Right atrium auricular region (tissue), 2 donors: ENCODE measurements around the gene SSTR5. TPM values are rescaled to one million over a fixed set of nuclear protein-coding genes. Genes with fewer than 3 reads are reported as not detected.

ENCODE experiments used
- DNase-seq: peaks from one replicate; pipeline ENCODE4 v3.0.0-alpha.2; 2019; ENCODE audit warnings: low spot score
- H3K27ac ChIP-seq, 2 donors: fragments of 200-600 bp; sonication (generic); 1 replicate in 1 of 2; 2 replicates in 1 of 2; pipeline ENCODE4 v1.5.1; 2016 to 2019
- H3K27me3 ChIP-seq, 2 donors: fragments of 200-600 bp; sonication (generic); one replicate each; pipeline versions ENCODE4 v1.5.1 to v1.6.0; 2017 to 2019
- H3K36me3 ChIP-seq: fragments of 200-600 bp; sonication (generic); one replicate; pipeline ENCODE4 v1.5.1; 2016
- H3K4me1 ChIP-seq, 2 donors: fragments of 200-600 bp; sonication (generic); one replicate each; pipeline versions ENCODE4 v1.5.1 to v1.6.0; 2017 to 2019
- H3K4me3 ChIP-seq, 2 donors: fragments of 200-600 bp; sonication (generic); 1 replicate in 1 of 2; 2 replicates in 1 of 2; pipeline ENCODE4 v1.5.1; 2017 to 2019; ENCODE audit warnings: mild to moderate bottlenecking in 1 of 2, moderate library complexity in 1 of 2
- H3K9me3 ChIP-seq, 2 donors: fragments of 200-600 bp; sonication (generic); one replicate each; pipeline ENCODE4 v1.5.1; 2019
- CTCF ChIP-seq, 2 donors: fragments of 200-600 bp; sonication (generic); IDR thresholded peaks; one replicate each; pipeline ENCODE4 v1.5.1; 2019; ENCODE audit warnings: antibody characterized with exemption in 2 of 2
- total RNA-seq, 2 donors: library from RNA; depleted of rRNA; stranded (reverse); fragments of >200 nt; gene quantifications; one replicate each; pipeline ENCODE4 v1.1.0, GENCODE V29; 2016

The SSTR5 gene
- total RNA-seq, 2 donors from 2014 or later: 2.7 to 14.1 TPM

DNA sequence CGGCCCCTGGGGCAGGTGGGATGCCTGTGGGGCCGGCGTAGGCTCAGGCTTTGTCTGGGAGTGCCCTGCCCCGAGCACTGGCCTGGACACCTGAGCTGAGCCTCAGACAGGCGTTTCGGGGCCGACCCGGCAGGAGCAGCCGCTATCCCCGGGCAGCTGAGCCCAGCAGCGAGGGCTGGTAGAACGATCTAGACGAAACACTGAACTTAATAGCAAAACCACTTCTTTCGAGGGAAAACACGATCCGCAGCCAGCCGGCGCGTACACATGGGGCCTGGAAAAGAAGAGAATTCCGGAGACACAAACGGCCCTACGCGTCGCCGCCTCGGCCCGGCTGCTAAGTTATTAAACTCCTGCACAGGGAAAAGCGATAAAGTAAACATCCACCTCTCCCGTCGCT is 22.0 kb upstream of the SSTR5 start:
- TF ChIP-seq CTCF (IDR thresholded peaks at IDR 0.05): no peak
- H3K27ac ChIP-seq: no peak overlapping the region
- H3K27me3 ChIP-seq: no peaks in the 10 kb centered on the region
- peaks cover 0 to 18% of the 10 kb centered on the region in 2 donors for H3K4me1 ChIP-seq
- H3K9me3 ChIP-seq: no peaks in the 10 kb centered on the region
- DNase-seq: no peak
- H3K4me3 ChIP-seq: no peak overlapping the region
- no peaks in the 10 kb centered on the region for H3K36me3 ChIP-seq

DNA sequence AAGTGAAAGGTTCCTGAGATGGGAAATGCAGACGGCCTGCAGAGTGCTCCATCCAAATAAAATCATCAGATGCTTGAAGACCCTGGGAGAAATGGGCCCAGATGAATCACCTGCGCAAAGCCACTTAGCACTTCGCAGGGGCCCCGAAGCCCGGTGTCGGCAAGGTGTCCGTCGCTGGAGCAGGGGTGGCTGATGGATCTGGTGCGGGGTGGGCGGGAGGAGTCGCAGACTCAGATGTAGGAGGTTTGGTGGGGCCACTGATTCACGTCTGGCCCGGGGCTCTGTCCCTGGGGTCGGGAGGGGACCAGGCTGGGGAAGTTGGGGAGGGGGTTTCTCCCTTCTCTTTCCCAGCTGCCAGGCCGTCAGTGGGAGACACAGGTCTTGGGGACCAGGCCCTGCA is 21.6 kb upstream of the SSTR5 start:
- Histone ChIP-seq H3K27ac (no peak overlapping the region), H3K4me3 (no peak overlapping the region), H3K4me1 (peaks cover 0 to 18% of the 10 kb centered on the region in 2 donors), H3K36me3 (no peaks in the 10 kb centered on the region), H3K27me3 (no peaks in the 10 kb centered on the region), H3K9me3 (peaks cover 0 to 2% of the 10 kb centered on the region in 2 donors)
- DNase-seq: no peak
- TF ChIP-seq CTCF (IDR thresholded peaks at IDR 0.05): no peak

- DNase-seq: no peak
- peaks cover 0 to 6% of the 10 kb centered on the region in 2 donors for H3K9me3 ChIP-seq
- H3K4me3 ChIP-seq: no peak overlapping the region
- peaks cover 0 to 18% of the 10 kb centered on the region in 2 donors for H3K4me1 ChIP-seq
- H3K27me3 ChIP-seq: no peaks in the 10 kb centered on the region
- no peak for TF ChIP-seq CTCF (IDR thresholded peaks at IDR 0.05)
- no peaks in the 10 kb centered on the region for H3K36me3 ChIP-seq
- H3K27ac ChIP-seq: no peak overlapping the region
Observed at GRCh38 chr16:1051446-1051845, 21.1 kb upstream of the SSTR5 start.

DNA sequence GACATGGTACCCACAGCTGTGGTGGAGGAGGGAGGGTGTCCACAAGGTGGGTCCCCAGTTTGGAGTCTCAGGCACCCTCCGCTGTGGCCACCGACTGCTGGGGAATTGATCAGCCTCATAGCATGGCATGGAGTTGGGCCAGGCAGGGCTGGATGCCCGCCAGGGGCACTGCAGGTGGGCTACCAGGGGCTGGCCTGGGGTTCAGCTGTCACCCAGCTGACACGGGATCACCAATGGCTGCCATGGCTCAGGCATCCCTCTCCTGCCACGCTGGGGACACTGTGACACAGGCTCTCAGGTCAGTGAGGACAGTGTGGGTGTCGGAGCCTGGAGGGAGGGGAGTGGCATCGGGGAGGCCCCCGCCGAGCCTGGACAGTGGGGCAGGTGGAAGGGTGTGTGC is 19.8 kb upstream of the SSTR5 start:
- TF ChIP-seq CTCF (IDR thresholded peaks at IDR 0.05): no peak
- Histone ChIP-seq H3K27me3 (no peaks in the 10 kb centered on the region), H3K9me3 (peaks cover 0 to 6% of the 10 kb centered on the region in 2 donors), H3K36me3 (no peaks in the 10 kb centered on the region), H3K4me3 (no peak overlapping the region), H3K27ac (no peak overlapping the region), H3K4me1 (peaks cover 0 to 18% of the 10 kb centered on the region in 2 donors)
- no peak for DNase-seq

GRCh38 chr16:1053121-1053521 is 19.4 kb upstream of the SSTR5 start:
- no peaks in the 10 kb centered on the region for H3K36me3 ChIP-seq
- H3K9me3 ChIP-seq: peaks cover 0 to 6% of the 10 kb centered on the region in 2 donors
- peaks cover 0 to 14% of the 10 kb centered on the region in 2 donors for H3K4me1 ChIP-seq
- H3K27ac ChIP-seq: no peak overlapping the region
- no peaks in the 10 kb centered on the region for H3K27me3 ChIP-seq
- no peak for DNase-seq
- no peak overlapping the region for H3K4me3 ChIP-seq
- no peak for TF ChIP-seq CTCF (IDR thresholded peaks at IDR 0.05)

DNA sequence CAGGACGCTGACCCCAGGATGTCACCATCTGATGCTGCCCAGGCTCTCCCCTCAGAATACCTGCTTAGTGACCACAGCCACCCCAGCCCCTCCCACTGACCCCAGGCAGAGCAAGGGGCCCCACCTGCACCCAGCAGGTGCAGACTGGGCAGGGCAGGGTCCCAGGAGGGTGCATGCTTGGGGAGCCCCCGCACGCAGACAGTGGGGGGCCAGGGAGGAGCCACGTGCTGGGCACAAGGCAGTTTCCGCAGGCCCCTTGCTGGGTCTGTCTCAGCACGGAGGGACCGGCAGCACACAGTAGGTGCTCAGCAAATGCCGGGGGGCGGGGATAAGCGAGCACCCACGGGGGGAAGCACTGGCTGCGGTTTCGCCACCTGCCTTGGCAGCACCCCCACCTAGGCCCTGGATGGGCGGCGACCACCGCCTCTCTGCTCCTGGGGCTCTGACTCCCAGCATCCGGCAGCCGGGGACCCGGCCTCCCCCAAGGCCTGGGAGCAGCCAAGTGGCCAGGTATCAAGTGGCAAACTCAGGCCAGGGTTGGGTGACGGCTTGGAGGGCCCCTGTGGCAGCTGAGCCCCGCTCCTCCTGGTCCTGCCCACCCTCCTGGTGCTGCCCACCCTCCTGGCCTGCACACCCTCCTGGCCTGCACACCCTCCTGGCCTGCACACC is 18.7 kb upstream of the SSTR5 start:
- Histone ChIP-seq H3K4me1 (peaks cover 0 to 8% of the 10 kb centered on the region in 2 donors), H3K27me3 (no peaks in the 10 kb centered on the region)
- no peak for DNase-seq

More for the DNA sequence above, 18.7 kb upstream of the SSTR5 start:
- Histone ChIP-seq H3K27ac (no peak overlapping the region), H3K4me3 (no peak overlapping the region), H3K9me3 (peaks cover 0 to 6% of the 10 kb centered on the region in 2 donors), H3K36me3 (no peaks in the 10 kb centered on the region)
- no peak for TF ChIP-seq CTCF (IDR thresholded peaks at IDR 0.05)
